GM13977 (cell line): Measurements from ENCODE around the gene GTF2IRD1.
"Not testable (repeated sequence)": the region's sequence is repeated elsewhere in the genome, so short reads cannot be mapped to it uniquely, and the experiment has no call there.

ENCODE experiments used
- DNase-seq: peaks from one replicate; pipeline ENCODE4 v3.0.0; 2012; ENCODE audit warnings: low spot score
- in situ Hi-C: fragments of 300-500 bp; cut with MboI; formaldehyde crosslinking; loops from one replicate; pipeline ENCODE4 v1.12.0; 2022; ENCODE audit warnings: low sequenced_read_pairs, low pct_unique_long_range_greater_than_20kb, mixed read lengths, inconsistent platforms; ENCODE audit not compliant: unreplicated experiment
- TF ChIP-seq, protein P1 (sequence below): IDR thresholded peaks from 2 replicates; pipeline ENCODE4 v1.5.1; 2012; ENCODE audit warnings: mild to moderate bottlenecking, control low read depth; ENCODE audit not compliant: insufficient read depth; ENCODE audit errors: extremely low read depth, missing control alignments

GTF2IRD1 gene

DNA sequence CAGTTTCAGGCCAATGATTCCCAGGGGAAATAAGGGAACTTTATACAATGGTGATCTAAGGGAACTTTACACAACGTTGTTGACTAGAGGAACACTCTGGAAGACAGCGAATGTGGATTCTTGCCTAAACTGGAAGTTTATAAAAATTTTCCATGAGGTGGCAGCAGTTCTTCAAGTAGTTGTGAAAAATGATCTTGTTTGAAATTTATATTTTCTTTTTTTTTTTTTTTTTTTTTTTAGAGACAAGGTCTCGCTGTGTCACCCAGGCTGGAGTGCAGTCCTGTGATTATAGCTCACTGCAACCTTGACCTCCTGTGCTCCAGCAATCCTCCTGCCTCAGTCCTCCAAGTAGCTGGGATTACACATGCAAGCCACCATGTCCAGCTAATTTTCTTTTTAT is 171.7 kb downstream of the GTF2IRD1 start:
- in situ Hi-C loops = no loop called here
- TF ChIP-seq, protein P1, sequence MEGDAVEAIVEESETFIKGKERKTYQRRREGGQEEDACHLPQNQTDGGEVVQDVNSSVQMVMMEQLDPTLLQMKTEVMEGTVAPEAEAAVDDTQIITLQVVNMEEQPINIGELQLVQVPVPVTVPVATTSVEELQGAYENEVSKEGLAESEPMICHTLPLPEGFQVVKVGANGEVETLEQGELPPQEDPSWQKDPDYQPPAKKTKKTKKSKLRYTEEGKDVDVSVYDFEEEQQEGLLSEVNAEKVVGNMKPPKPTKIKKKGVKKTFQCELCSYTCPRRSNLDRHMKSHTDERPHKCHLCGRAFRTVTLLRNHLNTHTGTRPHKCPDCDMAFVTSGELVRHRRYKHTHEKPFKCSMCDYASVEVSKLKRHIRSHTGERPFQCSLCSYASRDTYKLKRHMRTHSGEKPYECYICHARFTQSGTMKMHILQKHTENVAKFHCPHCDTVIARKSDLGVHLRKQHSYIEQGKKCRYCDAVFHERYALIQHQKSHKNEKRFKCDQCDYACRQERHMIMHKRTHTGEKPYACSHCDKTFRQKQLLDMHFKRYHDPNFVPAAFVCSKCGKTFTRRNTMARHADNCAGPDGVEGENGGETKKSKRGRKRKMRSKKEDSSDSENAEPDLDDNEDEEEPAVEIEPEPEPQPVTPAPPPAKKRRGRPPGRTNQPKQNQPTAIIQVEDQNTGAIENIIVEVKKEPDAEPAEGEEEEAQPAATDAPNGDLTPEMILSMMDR = no peak
- no peak for DNase-seq

DNA sequence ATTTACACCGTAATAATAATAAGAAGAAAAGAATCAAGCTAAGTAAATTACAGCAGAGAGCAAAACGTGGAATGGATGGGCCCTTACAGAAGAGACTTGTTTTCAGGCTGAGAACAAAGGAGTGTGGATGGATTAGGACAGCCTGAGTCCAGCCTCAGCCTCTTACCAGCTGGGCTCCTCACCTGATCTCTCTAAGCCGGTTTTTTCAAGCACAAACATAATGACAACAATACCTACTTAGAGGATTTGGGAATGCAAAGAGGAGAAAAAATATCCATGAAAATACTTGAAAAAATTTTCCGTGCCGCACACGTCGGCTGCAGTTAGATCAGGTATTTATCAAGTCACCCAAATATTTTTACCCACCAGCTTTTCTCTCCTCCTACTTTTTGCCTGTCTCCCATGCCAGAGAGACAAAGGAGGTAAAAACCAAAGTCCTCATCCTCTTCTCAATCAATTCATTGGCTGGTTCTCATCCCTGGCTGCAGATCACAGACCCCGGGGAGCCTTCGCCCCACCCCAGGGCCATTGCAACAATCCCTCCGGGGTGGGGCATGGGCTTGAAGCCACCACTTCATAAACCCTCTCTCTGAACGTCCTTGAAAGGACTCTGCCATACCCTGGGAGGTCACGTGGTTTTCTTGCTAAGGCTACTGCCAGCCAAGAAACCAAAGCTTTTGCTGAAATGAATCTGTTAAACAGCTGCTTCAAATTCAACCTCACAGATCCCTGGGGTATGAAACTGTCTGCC is 174.1 kb downstream of the GTF2IRD1 start:
- in situ Hi-C loops = no loop called here
- TF ChIP-seq, protein P1 = no peak
- DNase-seq = no peak

DNA sequence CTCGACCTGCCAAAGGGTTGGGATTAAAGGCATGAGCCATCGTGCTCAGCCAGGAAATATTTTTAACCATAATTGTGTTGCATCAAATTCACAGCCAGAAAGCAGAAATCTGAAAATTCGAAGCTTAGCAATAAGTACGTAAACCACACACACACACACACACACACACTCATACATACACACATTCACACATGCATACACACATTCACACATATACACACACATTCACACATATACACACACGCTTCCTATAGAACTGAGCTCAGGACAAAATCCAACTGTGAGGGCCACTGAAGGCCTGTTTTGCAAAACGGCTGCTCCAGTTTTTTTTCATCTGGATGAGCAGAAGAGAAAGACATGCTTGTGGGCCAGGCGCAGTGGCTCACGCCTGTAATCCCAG is 178.8 kb downstream of the GTF2IRD1 start:
- no peak for DNase-seq
- in situ Hi-C loops = no loop called here
- TF ChIP-seq, protein P1 = no peak

DNA sequence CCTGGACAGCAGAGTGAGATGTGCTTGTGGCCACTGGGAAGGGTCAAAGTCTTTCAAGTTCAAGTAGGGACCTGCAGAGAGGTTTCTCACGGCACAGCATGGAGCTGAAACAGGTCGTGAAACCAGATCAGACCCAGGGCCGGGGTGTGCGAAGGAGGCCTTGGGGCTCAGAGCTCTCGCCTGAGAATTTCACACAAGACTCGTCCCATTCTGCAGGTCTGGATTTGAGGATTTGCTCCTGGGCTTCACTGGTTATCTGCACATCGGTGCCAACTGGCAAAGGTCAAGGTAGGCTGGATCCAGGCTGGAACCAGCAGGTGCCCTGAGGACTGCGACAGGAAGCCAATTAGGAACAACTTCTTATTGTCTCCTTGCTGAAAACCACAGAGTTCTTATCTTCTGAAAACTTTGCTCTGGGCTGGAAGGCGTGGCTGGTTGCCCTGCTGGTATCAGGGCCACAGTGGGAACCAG is 179.8 kb downstream of the GTF2IRD1 start:
- no peak for DNase-seq
- in situ Hi-C loops = no loop called here
- TF ChIP-seq, protein P1 = no peak

DNA sequence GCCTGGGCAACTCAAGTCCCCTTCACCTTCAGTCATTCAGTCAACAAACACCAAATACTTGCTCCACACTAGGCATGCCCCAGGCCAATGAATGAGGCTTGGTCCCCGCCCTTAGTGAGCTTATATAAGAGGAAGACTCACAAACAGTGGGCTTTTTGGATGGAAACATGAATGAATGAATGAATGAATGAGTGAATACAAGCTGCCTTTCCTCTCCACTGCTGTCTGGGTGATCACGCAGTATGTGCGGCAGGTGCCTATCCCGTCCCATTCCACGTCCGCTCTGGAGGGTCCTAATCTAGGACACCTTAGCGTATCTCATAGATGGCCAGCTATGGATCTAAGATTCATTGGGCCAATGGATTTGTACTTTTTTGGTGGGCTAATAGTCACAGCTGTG is 184.0 kb downstream of the GTF2IRD1 start:
- no peak for DNase-seq
- in situ Hi-C loops = no loop called here
- TF ChIP-seq, protein P1 = no peak

DNA sequence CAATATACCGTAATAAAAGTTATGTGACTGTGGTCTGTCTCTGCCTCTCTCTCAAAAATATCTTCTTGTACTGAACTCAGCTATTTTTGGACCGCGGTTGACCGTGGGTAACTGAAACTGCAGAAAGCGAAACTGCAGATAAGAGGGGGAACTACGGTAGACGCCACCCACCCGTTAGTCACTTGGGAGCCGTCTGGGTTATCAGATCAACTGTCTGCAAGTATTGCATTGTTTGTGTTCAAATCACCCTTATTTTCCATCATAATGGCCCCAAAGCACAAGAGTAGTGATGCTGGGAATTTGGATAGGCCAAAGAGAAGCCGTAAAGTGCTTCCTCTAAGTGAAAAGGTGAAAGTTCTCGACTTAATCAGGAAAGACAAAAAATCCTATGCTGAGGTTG is 196.3 kb downstream of the GTF2IRD1 start:
- in situ Hi-C loops = not testable (repeated sequence)
- peak; percentile 71 for DNase-seq

DNA sequence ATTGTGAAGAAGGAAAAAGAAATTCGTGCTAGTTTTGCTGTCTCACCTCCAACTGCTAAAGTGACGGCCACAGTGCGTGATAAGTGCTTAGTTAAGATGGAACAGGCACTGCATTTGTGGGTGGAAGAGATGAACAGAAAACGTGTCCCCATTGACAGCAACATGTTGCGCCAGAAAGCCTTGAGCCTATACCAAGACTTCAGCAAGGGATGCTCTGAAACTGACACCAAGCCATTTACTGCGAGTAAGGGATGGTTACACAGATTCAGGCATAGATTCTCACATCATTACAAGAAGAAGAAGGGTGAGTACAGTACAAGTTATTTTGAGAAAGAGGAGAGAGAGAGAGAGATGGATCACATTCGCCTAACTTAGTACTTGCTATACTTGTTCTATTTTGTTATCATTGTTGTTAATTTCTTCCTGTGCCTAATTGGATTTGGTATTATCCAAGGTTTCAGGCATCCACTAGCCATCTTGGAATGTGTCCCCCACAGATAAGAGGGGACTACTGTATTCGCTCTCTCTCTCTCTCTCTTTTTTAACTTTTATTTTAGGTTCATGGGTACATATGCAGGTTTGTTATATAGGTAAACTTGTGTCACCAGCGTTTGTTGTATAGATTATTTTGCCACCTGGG is 196.9 kb downstream of the GTF2IRD1 start:
- in situ Hi-C loops, DNase-seq: not testable (repeated sequence)

DNA sequence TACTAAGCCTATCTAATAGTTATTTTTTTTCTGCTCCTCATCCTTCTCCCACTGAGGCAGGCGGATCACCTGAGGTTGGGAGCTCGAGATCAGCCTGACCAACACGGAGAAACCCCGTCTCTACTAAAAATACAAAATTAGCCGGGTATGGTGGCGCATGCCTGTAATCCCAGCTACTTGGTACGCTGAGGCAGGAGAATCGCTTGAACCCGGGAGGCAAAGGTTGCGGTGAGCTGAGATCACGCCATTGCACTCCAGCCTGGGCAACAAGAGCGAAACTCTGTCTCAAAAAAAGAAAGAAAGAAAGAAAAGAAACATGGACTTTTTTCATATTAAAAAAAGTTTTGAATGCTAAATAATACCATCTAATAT is 197.4 kb downstream of the GTF2IRD1 start:
- DNase-seq, in situ Hi-C loops: not testable (repeated sequence)
